Vagina (tissue), 2 donors: ENCODE measurements around the gene ARHGEF38.

ENCODE experiments used
- CTCF ChIP-seq, 3 experiments: fragments of 450-650 bp in 2 of 3; fragments of 200-600 bp in 1 of 3; sonication (generic) in 1 of 3; IDR thresholded peaks; one replicate each; pipeline ENCODE4 v1.5.1; 2017 to 2019; ENCODE audit warnings: antibody characterized with exemption in 3 of 3, mild to moderate bottlenecking in 2 of 3, moderate library complexity in 2 of 3
- POLR2A ChIP-seq, 2 donors: fragments of 450-650 bp; IDR thresholded peaks; one replicate each; pipeline ENCODE4 v1.6.1; 2017; ENCODE audit warnings: antibody characterized with exemption in 2 of 2, mild to moderate bottlenecking in 2 of 2, moderate library complexity in 2 of 2
- POLR2AphosphoS5 ChIP-seq, 2 donors: sonication (generic); formaldehyde crosslinking; IDR thresholded peaks; one replicate each; pipeline ENCODE4 v1.9.0; 2017; ENCODE audit warnings: antibody characterized with exemption in 2 of 2, mild to moderate bottlenecking in 2 of 2, low read depth in 1 of 2; ENCODE audit not compliant: insufficient read depth in 1 of 2

- TF ChIP-seq POLR2A (IDR thresholded peaks at IDR 0.05): no peak
- TF ChIP-seq POLR2AphosphoS5 (IDR thresholded peaks at IDR 0.05; ENCODE audit: insufficient read depth in 1 of 2, low read depth in 1 of 2): no peak
- TF ChIP-seq CTCF (IDR thresholded peaks at IDR 0.05): no peak
Measured at GRCh38 chr4:105666693-105667092, 114.3 kb downstream of the ARHGEF38 start.
